B cell (primary cell): ENCODE measurements around the gene XRCC1. TPM values are rescaled to one million over a fixed set of nuclear protein-coding genes. Genes with fewer than 3 reads are reported as not detected.
A peak's percentile ranks its signal among the peaks of the same experiment; 100 is the strongest.

Source experiments
- ATAC-seq: fragments of 200-7000 bp; cut with Tn5 transposase; one replicate; pipeline ENCODE4 v1.10.0; 2021; ENCODE audit warnings: low read depth, mild to moderate bottlenecking, moderate number of reproducible peaks, moderate library complexity
- CTCF ChIA-PET: fragments of 350-600 bp; sonication (Branson Sonifier 250); formaldehyde crosslinking; loops from one replicate; lab custom pipeline; 2021; ENCODE audit warnings: antibody characterized with exemption, inconsistent platforms; lab: Charles Lee
- POLR2A ChIA-PET: fragments of 350-600 bp; sonication (Branson Sonifier 250); formaldehyde crosslinking; loops from one replicate; lab custom pipeline; 2021; ENCODE audit warnings: antibody characterized with exemption; lab: Charles Lee
- DNase-seq: peaks from one replicate; pipeline ENCODE4 v3.0.0; 2013
- H2AFZ ChIP-seq: 2 replicates; pipeline ENCODE4 v1.6.1; 2012; ENCODE audit warnings: mild to moderate bottlenecking, low read depth, low read length; ENCODE audit not compliant: insufficient read depth, poor library complexity, severe bottlenecking
- H3K27ac ChIP-seq, 2 donors: 1 replicate in 1 of 2; 2 replicates in 1 of 2; pipeline ENCODE4 v1.5.1; 2012 to 2013; ENCODE audit warnings: low read length in 2 of 2, mild to moderate bottlenecking in 2 of 2, moderate library complexity in 1 of 2
- H3K27me3 ChIP-seq, 4 experiments: fragments of 200-600 bp in 1 of 4; sonication (generic) in 1 of 4; replicated peaks in 1 of 4; 1 replicate in 2 of 4; 2 replicates in 2 of 4; pipeline versions ENCODE4 v1.6.1 to v1.7.0; 2013 to 2016; ENCODE audit warnings: low read length in 3 of 4, mild to moderate bottlenecking in 2 of 4, mixed read lengths in 1 of 4, moderate library complexity in 1 of 4; ENCODE audit not compliant: insufficient read depth in 4 of 4, control insufficient read depth in 3 of 4; ENCODE audit errors: control extremely low read depth in 1 of 4
- H3K36me3 ChIP-seq, 2 experiments: replicated peaks in 1 of 2; 1 replicate in 1 of 2; 2 replicates in 1 of 2; pipeline versions ENCODE4 v1.6.1 to v1.7.1; 2013; ENCODE audit warnings: low read length in 1 of 2; ENCODE audit not compliant: insufficient read depth in 2 of 2, control insufficient read depth in 1 of 2; ENCODE audit errors: control extremely low read depth in 1 of 2, extremely low read depth in 1 of 2
- H3K4me1 ChIP-seq, 2 donors: fragments of 200-600 bp in 1 of 2; sonication (generic) in 1 of 2; 1 replicate in 1 of 2; 2 replicates in 1 of 2; pipeline versions ENCODE4 v1.5.1 to v1.6.1; 2013 to 2017; ENCODE audit warnings: low read length in 2 of 2; ENCODE audit not compliant: control insufficient read depth in 2 of 2, insufficient read depth in 2 of 2
- H3K4me2 ChIP-seq: replicated peaks from 2 replicates; pipeline ENCODE3; 2012; ENCODE audit warnings: mild to moderate bottlenecking, low read depth, low read length; ENCODE audit not compliant: poor library complexity, severe bottlenecking
- H3K4me3 ChIP-seq, 5 experiments: fragments of 200-600 bp in 1 of 5; sonication (generic) in 1 of 5; 1 replicate in 3 of 5; 2 replicates in 2 of 5; pipeline versions ENCODE4 v1.5.1 to v1.7.0; 2011 to 2016; ENCODE audit warnings: low read length in 4 of 5, mild to moderate bottlenecking in 4 of 5, low read depth in 2 of 5, control low read depth in 1 of 5, moderate library complexity in 1 of 5; ENCODE audit not compliant: insufficient read depth in 1 of 5; ENCODE audit errors: control extremely low read depth in 1 of 5, extremely low read depth in 1 of 5
- H3K79me2 ChIP-seq: fragments of 200-600 bp; sonication (generic); one replicate; pipeline ENCODE4 v1.6.0; 2016; ENCODE audit warnings: low read length; ENCODE audit not compliant: control insufficient read depth, insufficient read depth
- H3K9ac ChIP-seq: fragments of 200-600 bp; sonication (generic); 2 replicates; pipeline ENCODE4 v1.6.1; 2017; ENCODE audit warnings: mild to moderate bottlenecking, low read length, moderate library complexity
- H3K9me3 ChIP-seq, 3 donors: one replicate each; pipeline versions ENCODE4 v1.6.1 to v1.7.1; 2013; ENCODE audit warnings: low read length in 2 of 3; ENCODE audit not compliant: control insufficient read depth in 2 of 3, insufficient read depth in 1 of 3; ENCODE audit errors: control extremely low read depth in 1 of 3
- H4K20me1 ChIP-seq: 2 replicates; pipeline ENCODE4 v1.6.0; 2012; ENCODE audit warnings: mild to moderate bottlenecking, low read length; ENCODE audit not compliant: insufficient read depth, control insufficient read depth, poor library complexity, severe bottlenecking
- H3K27ac Mint-ChIP-seq: one replicate; pipeline ENCODE4 v1.8.0; 2021; ENCODE audit warnings: mixed read lengths
- H3K27me3 Mint-ChIP-seq: one replicate; pipeline ENCODE4 v1.8.0; 2021; ENCODE audit warnings: mixed read lengths
- H3K4me1 Mint-ChIP-seq: one replicate; pipeline ENCODE4 v1.8.0; 2021; ENCODE audit warnings: mixed read lengths
- H3K4me3 Mint-ChIP-seq: one replicate; pipeline ENCODE4 v1.8.0; 2021; ENCODE audit warnings: mixed read lengths
- H3K9me3 Mint-ChIP-seq: one replicate; pipeline ENCODE4 v1.8.0; 2022; ENCODE audit warnings: mixed read lengths; ENCODE audit not compliant: insufficient read depth
- CTCF ChIP-seq: fragments of 200-600 bp; IDR thresholded peaks from one replicate; pipeline ENCODE4 v1.8.0; 2022; ENCODE audit warnings: antibody characterized with exemption, mild to moderate bottlenecking
- EZH2 ChIP-seq: IDR thresholded peaks from 2 replicates; pipeline ENCODE4 v1.6.1; 2012; ENCODE audit warnings: borderline replicate concordance, low read depth, mild to moderate bottlenecking, moderate library complexity, low read length; ENCODE audit not compliant: insufficient read depth, poor library complexity, severe bottlenecking
- WGBS: methylation state at CpG from one replicate; pipeline ENCODE4 v1.1.5; 2013; ENCODE audit warnings: missing lambda C conversion rate; ENCODE audit not compliant: insufficient coverage; 5-methylcytosine and 5-hydroxymethylcytosine counted together
- intact Hi-C: fragments of 100-400 bp; cut with micrococcal nuclease; formaldehyde crosslinking; loops from one replicate; pipeline ENCODE4 v1.10.0; 2022
- polyA plus RNA-seq: library from polyadenylated mRNA; depleted of rRNA; stranded (reverse); fragments of >200 nt; gene quantifications from 2 replicates; pipeline ENCODE4 v1.2.3, GENCODE V29; 2012
- total RNA-seq, 2 donors: library from RNA; stranded (reverse); fragments of 120-200 nt in 1 of 2; gene quantifications; 1 replicate in 1 of 2; 2 replicates in 1 of 2; pipeline versions ENCODE4 v1.2.3 to v1.2.4, GENCODE V29; 2013 to 2022

The XRCC1 gene
- total and polyA plus RNA-seq, 2 donors (not counting 1 experiment from before 2014, with no cell fraction given), result 34.6 to 38.2 TPM

GRCh38 chr19:43561139-43561970 lies 14.0 kb downstream of the XRCC1 start:
- ChIA-PET CTCF (interaction anchor here (0.7 to 1.9 kb wide), 7 partner anchors 14 to 184 kb away, joined by 3 to 7 read pairs (median 4); partner anchors contain the start of genes IRGQ, PINLYP and XRCC1), POLR2A (interaction anchor here (0.7 to 1.1 kb wide), 3 partner anchors 25 to 68 kb away, joined by 3 to 6 read pairs (median 4); partner anchors contain the start of genes IRGQ and ZNF576)
- peaks cover 3 to 12% of the 10 kb centered on the region in 2 experiments for H3K36me3 ChIP-seq
- ATAC-seq, result no peak
- H3K9me3 ChIP-seq, result peaks cover 0 to 11% (median 0%) of the 10 kb centered on the region in 3 donors
- Mint-ChIP-seq H3K27ac (peak overlapping the region; percentile 99), H3K27me3 (no peaks in the 10 kb centered on the region), H3K4me3 (peak overlapping the region; percentile 24), H3K9me3 (no peaks in the 10 kb centered on the region), H3K4me1 (peaks cover 53% of the 10 kb centered on the region)
- peak overlapping the region; percentile 69 for H3K4me2 ChIP-seq
- no peak for DNase-seq
- TF ChIP-seq CTCF (no peak), EZH2 (no peak)
- no peak overlapping the region for H2AFZ ChIP-seq
- H3K27me3 ChIP-seq, result no peaks in the 10 kb centered on the region
- H4K20me1 ChIP-seq, result no peaks in the 10 kb centered on the region
- H3K4me1 ChIP-seq, result peaks cover 42 to 52% of the 10 kb centered on the region in 2 donors
- intact Hi-C loops, result no loop called here
- H3K27ac ChIP-seq, result peak overlapping the region; percentile 92
- H3K79me2 ChIP-seq, result peaks cover 28% of the 10 kb centered on the region
- over 99% methylated on average over 11 of the region's 12 CpGs for WGBS
- no peak overlapping the region for H3K9ac ChIP-seq
- H3K4me3 ChIP-seq, result no peak overlapping the region
